RPMI7951 (cell line): ENCODE results near the gene MINK1. TPM values are rescaled to one million over a fixed set of nuclear protein-coding genes. Genes with fewer than 3 reads are reported as not detected.
"Not testable (repeated sequence)": the region's sequence is repeated elsewhere in the genome, so short reads cannot be mapped to it uniquely, and the experiment has no call there.

Experiments
- DNase-seq: peaks from one replicate; pipeline ENCODE4 v3.0.0-alpha.2; 2012; ENCODE audit warnings: low read depth
- total RNA-seq: library from RNA; depleted of rRNA; stranded (reverse); fragments of >200 nt; shearing (Covaris generic); gene quantifications from 2 replicates; pipeline ENCODE4 v1.2.3, GENCODE V29; 2014

Gene MINK1
- total RNA-seq, 1 experiment from 2014 or later = 11.1 TPM

- no peak for DNase-seq
Measured at GRCh38 chr17:4846635-4847390, 13.7 kb downstream of the MINK1 start.

- no peak for DNase-seq
Measured at GRCh38 chr17:4849011-4849536, 15.9 kb downstream of the MINK1 start.

DNA sequence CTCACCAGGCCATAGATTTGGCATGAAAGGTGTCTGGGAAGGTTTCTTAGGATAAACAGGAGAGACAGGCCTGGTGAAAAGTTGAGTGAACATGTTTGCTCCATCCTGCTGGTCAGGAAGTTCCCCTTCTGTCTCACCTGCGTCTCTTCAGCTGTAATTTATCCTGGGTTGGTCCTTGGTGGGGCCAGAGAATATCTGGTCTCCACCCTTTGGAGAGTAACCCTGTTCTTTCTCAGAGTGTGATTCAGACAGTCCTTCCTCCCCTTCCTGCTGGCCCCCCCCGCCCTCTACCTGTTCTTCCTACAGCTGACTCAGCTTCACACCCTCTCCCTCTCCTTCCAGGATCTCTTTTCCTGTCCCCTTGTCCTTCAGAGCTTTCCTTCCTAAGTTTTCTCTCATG lies 17.1 kb downstream of the MINK1 start:
- no peak for DNase-seq

- no peak for DNase-seq
Measured at GRCh38 chr17:4851084-4851483, 17.9 kb downstream of the MINK1 start.

DNA sequence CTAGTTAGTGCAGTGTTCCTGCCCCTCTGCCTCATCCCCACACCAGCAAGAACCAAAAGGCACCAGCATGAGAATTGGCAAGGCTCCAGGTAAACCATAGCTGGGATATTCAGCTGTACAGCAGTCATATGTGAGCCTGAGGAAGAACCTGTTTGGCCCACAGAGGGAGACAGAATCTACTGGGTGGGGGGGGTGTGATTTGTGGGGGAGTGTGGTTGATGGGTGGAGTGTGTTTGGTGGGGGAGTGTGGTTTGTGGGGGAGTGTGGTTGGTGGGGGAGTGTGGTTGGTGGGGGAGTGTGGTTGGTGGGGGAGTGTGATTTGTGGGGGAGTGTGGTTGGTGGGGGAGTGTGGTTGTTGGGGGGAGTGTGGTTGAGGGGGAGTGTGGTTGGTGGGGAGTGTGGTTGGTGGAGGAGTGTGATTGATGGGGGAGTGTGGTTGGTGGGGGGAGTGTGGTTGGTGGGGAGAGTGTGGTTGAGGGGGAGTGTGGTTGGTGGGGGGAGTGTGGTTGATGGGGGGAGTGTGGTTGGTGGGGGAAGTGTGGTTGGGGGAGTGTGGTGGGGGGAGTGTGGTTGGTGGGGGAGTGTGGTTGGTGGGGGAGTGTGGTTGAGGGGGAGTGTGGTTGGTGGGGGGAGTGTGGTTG lies 19.5 kb downstream of the MINK1 start:
- peak; percentile 11 for DNase-seq

DNA sequence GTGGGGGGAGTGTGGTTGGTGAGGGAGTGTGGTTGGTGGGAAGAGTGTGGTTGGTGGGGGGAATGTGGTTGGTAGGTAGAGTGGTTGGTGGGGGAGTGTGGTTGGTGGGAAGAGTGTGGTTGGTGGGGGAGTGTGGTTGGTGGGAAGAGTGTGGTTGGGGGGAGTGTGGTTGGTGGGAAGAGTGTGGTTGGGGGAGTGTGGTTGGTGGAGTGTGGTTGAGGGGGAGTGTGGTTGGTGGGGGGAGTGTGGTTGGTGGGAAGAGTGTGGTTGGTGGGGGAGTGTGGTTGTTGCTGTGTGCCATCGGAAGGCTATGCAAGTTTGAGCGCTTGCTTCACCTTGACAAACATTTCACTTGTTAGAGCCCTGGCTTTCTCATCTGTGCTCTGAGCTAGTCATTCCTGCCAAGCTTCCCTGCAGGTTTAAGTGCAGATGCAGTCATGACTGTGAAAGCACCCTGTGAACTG lies 20.1 kb downstream of the MINK1 start:
- no peak for DNase-seq

GRCh38 chr17:4854111-4854681 lies 21.1 kb downstream of the MINK1 start:
- no peak for DNase-seq

GRCh38 chr17:4856271-4856936 lies 23.3 kb downstream of the MINK1 start:
- no peak for DNase-seq

GRCh38 chr17:4856937-4857314 lies 23.8 kb downstream of the MINK1 start:
- no peak for DNase-seq

- DNase-seq = not testable (repeated sequence)
Measured at GRCh38 chr17:4857347-4857746, 24.2 kb downstream of the MINK1 start.

DNA sequence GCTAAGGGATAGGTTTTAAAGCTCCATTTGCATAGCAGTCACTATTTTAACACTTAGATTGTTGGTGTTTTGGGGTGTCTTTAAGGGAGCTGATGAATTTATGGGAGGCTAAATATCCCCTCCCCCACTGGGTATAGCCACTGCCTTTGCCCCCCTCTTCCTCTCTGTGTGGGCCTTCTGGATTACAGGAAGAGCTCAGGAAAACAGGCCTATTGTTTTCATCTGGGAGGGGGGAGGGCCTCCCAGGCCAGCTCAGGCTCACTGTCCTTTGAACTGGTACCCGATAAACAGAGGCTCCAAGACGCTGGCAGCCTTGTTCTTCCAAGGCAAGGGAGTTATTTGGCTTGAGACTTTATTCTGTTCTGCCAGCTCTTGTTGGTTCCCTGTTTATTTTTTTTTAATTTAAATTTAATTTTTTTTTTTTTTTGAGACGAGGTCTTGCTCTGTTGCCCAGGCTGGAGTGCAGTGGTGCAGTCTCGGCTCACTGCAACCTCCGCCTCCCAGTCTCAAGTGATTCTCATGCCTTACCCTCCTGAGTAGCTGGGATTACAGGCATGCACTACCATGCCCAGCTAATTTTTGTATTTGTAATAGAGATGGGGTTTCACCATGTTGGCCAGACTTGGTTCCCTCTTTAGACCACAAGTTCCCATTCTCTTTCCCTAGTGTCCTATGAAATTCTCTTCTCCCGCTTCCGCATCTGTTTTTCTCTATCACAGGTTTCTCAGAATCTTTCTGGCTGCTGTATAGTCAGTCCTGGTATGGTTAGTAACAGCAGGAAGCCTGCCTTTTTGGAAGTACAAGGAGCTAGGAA lies 25.1 kb downstream of the MINK1 start:
- DNase-seq = no peak

DNA sequence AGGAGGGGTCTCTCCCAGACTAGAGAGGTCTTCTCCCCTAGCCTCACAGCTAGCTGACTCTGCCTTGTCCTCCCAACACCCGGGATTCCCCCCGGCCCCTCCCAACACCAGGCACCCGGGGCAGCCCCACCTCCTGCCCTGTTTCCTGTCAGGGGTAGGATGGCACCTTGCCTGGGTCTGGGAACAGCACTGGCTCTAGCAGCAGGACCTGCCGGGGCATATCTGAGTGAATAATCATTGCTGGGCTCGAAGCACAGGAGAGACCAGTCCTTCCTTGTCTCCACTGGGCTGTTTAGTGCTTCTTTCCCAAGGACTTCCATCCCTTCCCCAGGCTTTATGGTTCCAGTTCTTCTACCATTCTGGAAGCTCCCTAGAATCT lies 25.7 kb downstream of the MINK1 start:
- DNase-seq = no peak

DNA sequence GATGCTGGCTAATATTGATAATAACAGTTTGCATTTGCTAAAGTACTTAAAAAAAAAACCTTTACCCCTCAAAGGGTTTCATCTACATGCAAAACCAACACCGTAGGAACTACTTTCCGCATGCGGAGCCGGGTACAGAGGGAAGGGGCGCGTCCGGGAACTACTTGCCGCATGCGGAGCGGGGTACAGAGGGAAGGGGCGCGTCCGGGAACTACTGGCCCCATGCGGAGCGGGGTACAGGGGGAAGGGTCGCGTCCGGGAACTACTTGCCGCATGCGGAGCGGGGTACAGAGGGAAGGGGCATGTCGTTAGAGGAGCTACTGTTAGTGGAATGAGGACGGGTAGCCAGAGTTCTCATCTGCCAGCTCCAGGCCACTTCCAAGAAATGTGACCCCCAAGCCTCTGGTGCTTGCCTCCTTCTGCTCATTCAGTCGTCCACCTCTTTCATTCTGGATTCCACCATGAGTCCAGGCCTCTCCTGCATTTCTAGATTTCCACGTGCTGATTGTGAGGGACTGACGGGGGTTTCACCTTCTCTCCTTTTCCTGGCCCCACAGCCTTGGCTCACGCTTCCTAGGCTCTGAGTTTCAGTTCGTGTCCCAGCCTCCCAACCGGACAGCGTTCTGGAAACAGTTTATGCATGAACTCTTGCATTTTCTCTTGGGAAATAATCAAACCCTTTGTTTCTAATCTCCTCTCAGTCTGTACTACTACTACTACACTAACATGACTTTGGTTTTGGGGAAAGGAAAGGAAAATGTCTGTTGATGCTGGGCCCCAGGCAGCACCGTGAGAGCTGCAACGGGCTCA lies 26.9 kb downstream of the MINK1 start:
- no peak for DNase-seq

DNA sequence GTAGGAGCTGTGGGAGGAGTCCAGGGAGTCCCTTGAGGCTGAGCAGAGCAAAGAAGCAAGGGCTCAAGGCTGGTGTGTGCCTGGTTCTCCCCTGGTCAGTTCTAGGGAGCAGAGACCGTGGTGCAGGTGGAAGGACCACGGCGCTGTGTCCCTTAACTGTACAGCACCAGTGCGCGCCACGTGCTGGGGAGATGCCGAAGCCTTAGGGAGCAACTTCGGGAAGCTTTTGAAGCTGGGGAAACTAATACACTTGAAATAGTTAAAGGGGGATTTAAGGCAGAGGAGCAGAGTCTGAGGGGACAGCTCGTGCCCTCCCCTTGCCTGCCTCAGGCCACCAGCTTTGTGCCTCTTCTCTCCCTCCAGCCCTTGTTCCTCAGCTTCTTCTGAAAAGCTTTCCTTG lies 27.5 kb downstream of the MINK1 start:
- no peak for DNase-seq

DNA sequence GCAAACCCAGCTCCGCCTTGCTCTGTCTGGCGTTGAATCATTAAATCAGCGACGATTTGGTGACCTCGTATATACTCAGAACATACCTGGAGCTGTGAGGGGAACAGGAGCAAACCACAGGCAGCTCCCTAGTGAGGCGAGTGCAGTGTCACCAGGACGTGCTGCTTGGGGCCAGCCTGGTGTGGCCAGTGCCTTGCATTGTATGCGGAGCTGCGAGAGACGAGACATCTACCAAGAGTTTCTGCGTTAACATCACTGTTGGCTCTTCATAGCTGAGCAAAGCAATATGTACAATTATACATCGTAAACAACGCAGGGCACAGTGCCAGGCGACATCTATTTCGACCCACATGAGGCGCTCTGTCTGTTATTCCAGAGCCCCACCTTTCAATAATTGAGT lies 27.9 kb downstream of the MINK1 start:
- no peak for DNase-seq

- no peak for DNase-seq
Measured at GRCh38 chr17:4862720-4863119, 29.6 kb downstream of the MINK1 start.

DNA sequence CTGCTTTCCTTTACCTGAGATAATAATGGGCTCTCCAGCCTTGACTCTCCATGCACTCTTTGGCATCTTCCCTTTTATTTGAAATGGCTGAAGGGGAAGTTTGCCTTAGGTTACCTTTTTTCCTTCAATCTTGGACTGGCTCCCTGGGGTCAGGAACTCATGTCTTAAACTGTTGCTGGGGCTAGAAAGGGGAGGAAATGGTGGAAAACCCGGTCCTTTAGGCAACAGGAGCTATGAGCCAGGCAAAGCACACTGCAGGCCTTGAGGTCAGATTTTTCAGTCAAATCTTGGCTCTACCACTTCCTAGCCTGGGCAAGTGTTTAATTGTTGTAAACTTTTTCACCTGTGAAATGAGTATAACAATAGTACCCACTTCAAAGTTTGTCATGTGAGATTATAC lies 30.2 kb downstream of the MINK1 start:
- no peak for DNase-seq

DNA sequence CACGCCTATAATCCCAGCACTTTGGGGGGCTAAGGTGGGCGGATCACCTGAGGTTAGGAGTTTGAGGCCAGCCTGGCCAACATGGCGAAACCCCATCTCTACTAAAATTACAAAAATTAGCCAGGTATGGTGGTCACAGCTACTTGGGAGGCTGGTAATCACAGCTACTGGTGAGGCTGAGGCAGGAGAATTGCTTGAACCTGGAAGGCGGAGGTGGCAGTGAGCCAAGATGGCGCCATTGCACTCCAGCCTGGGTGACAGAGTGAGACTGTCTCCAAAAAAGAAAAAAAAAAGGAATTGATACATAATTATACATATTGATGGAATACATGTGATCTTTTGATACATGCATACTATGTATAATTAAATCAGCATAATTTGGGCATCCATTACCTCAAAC lies 34.4 kb downstream of the MINK1 start:
- DNase-seq = not testable (repeated sequence)

DNA sequence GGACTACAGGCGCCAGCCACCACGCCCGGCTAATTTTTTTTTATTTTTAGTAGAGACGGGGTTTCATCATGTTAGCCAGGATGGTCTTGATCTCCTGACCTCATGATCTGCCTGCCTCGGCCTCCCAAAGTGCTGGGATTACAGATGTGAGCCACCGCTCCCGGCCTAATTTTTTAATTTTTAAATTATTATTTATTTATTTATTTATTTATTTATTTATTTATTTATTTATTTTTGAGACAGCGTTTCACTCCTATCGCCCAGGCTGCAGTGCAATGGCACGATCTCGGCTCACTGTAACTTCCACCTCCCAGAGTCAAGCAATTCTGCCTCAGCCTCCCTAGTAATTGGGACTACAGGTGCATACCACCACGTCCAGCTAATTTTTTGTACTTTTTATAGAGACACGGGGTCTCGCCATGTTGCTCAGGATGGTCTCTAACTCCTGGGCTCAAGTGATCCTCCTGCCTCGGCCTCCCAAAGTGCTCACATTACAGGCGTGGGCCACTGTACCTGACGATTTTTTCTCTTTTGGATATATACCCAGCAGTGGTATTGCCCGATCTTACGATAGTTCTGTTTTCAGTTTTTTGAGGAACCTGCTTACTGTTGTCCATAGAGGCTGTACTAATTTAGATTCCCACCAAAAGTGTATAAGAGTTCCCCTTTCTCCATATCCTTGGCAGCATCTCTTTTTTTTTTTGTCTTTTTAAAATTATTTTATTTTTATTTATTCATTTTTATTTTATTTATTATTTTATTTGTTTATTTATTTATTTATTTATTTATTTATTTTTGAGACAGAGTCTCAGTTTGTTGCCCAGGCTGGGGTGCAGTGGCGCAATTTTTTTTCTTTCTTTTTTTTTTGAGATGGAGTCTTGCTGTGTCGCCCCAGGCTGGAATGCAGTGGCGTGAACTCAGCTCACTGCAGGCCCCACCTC lies 36.2 kb downstream of the MINK1 start:
- not testable (repeated sequence) for DNase-seq

GRCh38 chr17:4870855-4871254 lies 37.7 kb downstream of the MINK1 start:
- no peak for DNase-seq
